ENCODE data around the gene SYT17. TPM values are rescaled to one million over a fixed set of nuclear protein-coding genes. Genes with fewer than 3 reads are reported as not detected.
A peak's percentile ranks its signal among the peaks of the same experiment; 100 is the strongest.

Gene SYT17
- total and polyA plus RNA-seq, 10 of the 15 experiments (the other 5 are each of a cell fraction or from before 2014, with no cell fraction given): 3.7 to 12.3 (median 5.0) TPM

- ATAC-seq (no peak), FAIRE-seq (no peak), DNase-seq (ENCODE audit: low read depth, low spot score) (no peak)
- intact Hi-C loops (cut with micrococcal nuclease; ENCODE audit: unreplicated experiment): no loop called here
- Histone ChIP-seq H3K4me3 (no peak overlapping the region), H3K27me3 (replicated peaks in 1 of 2; ENCODE audit: control insufficient read depth in 2 of 2, insufficient read depth in 2 of 2, low read length in 1 of 2) (no peaks in the 10 kb centered on the region), H3K4me2 (ENCODE audit: control insufficient read depth, insufficient read depth) (no peak overlapping the region), H3K36me3 (ENCODE audit: control insufficient read depth in 2 of 2, insufficient read depth in 2 of 2, low read length in 1 of 2) (no peaks in the 10 kb centered on the region), H3K9ac (ENCODE audit: control insufficient read depth, insufficient read depth, low read length) (no peak overlapping the region), H3K79me2 (ENCODE audit: control insufficient read depth, insufficient read depth, low read length) (no peaks in the 10 kb centered on the region), H3K27ac (ENCODE audit: control insufficient read depth, insufficient read depth) (no peak overlapping the region), H3K9me3 (replicated peaks; ENCODE audit: control insufficient read depth, insufficient read depth, low read length) (no peaks in the 10 kb centered on the region; the same call in 2 of the 3 replicates), H2AFZ (ENCODE audit: control insufficient read depth, low read depth, low read length) (no peak overlapping the region), H4K20me1 (ENCODE audit: control insufficient read depth, insufficient read depth) (no peaks in the 10 kb centered on the region), H3K4me1 (ENCODE audit: control insufficient read depth, insufficient read depth, low read length) (peaks cover 21% of the 10 kb centered on the region)
- in situ Hi-C loops (cut with MboI): no loop called here
- POLR2A ChIA-PET: no interaction called here
- WGBS (ENCODE audit: insufficient coverage, insufficient replicate concordance, low lambda C conversion rate, missing lambda C conversion rate): 47% methylated on average over 2 of the region's 2 CpGs
- BruUV-seq (replicated peaks): no TSS peak
- SMC1A ChIA-PET (ENCODE audit: uncharacterized antibody, unreplicated experiment): interaction anchor here (1.2 kb wide), 1 partner anchor 82 kb away, joined by 3 read pairs; no protein-coding TSS in a partner anchor
- RAD21 ChIA-PET (ENCODE audit: unreplicated experiment): no interaction called here
- CTCF ChIA-PET: interaction anchor here (0.9 kb wide), 1 partner anchor 72 kb away, joined by 3 read pairs; no protein-coding TSS in a partner anchor
- TF ChIP-seq POU2F2 (IDR thresholded peaks at IDR 0.05; ENCODE audit: borderline replicate concordance, low read depth, low read length) (no peak), RUNX3 (IDR thresholded peaks at IDR 0.05; ENCODE audit: low read length) (peak; percentile 81), ASH2L (IDR thresholded peaks at IDR 0.05; ENCODE audit: borderline replicate concordance, low read depth) (no peak), MTA3 (IDR thresholded peaks at IDR 0.05; ENCODE audit: borderline replicate concordance, low read length) (0 out of 2 replicates have a peak, but pooled peaks have one; percentile 30), HCFC1 (IDR thresholded peaks at IDR 0.05; ENCODE audit: low read length) (no peak), NFYA (IDR thresholded peaks at IDR 0.05; ENCODE audit: borderline replicate concordance, low read depth, low read length) (no peak), NKRF (conservative IDR thresholded peaks at IDR 0.05) (no peak), EGR1 (IDR thresholded peaks at IDR 0.05; ENCODE audit: borderline replicate concordance in 1 of 2, low read depth in 2 of 2, low read length in 2 of 2) (0 out of 3 replicates have a peak, but pooled peaks of 1 of the 2 experiments have one; percentile 18), EP300 (IDR thresholded peaks at IDR 0.05; ENCODE audit: borderline replicate concordance in 1 of 2, control insufficient read depth in 1 of 2, low read depth in 2 of 2, low read length in 2 of 2) (no peak), ZSCAN29 (IDR thresholded peaks at IDR 0.05) (no peak), ZNF384 (IDR thresholded peaks at IDR 0.05; ENCODE audit: borderline replicate concordance, low read depth, low read length) (no peak), BCL3 (IDR thresholded peaks at IDR 0.05; ENCODE audit: borderline replicate concordance, insufficient read depth, low read depth, low read length, poor library complexity, severe bottlenecking) (no peak), JUNB (IDR thresholded peaks at IDR 0.05) (peak; percentile 64; the same call in 1 of the 2 replicates), MXI1 (IDR thresholded peaks at IDR 0.05; ENCODE audit: low read depth, low read length) (no peak), NFYB (IDR thresholded peaks at IDR 0.05; ENCODE audit: insufficient read depth, low read depth, low read length) (no peak), MEF2A (IDR thresholded peaks at IDR 0.05; ENCODE audit: insufficient read depth, low read depth, low read length) (no peak), NR2F1 (conservative IDR thresholded peaks at IDR 0.05) (no peak), PML (IDR thresholded peaks at IDR 0.05; ENCODE audit: low read length) (no peak), RB1 (IDR thresholded peaks at IDR 0.05; ENCODE audit: borderline replicate concordance) (no peak), PKNOX1 (IDR thresholded peaks at IDR 0.05) (no peak)
Measured at GRCh38 chr16:19295393-19295792, 127.4 kb downstream of the SYT17 start.

Data from GM12878 (cell line).